PC-9 (cell line): ENCODE results near the gene GALNT10. TPM values are rescaled to one million over a fixed set of nuclear protein-coding genes. Genes with fewer than 3 reads are reported as not detected.

Experiments used
- BruUV-seq: library from RNA; stranded (reverse); fragments of 400-500 nt; replicated peaks from 2 replicates; lab custom pipeline; 2021; lab: Mats Ljungman, UMichigan
- CTCF ChIA-PET: fragments of 300-600 bp; sonication (Branson Sonifier 250); formaldehyde crosslinking; loops from one replicate; lab custom pipeline; 2022; ENCODE audit warnings: antibody characterized with exemption; lab: Charles Lee
- POLR2A ChIA-PET: fragments of 300-600 bp; sonication (Branson Sonifier 250); formaldehyde crosslinking; loops from one replicate; lab custom pipeline; 2022; ENCODE audit warnings: antibody characterized with exemption; ENCODE audit not compliant: unreplicated experiment; lab: Charles Lee
- DNase-seq, 2 experiments: peaks; one replicate each; pipeline versions ENCODE4 v3.0.0 to v3.0.0-alpha.2; 2015 to 2022; ENCODE audit warnings: mixed read lengths in 1 of 2
- H2AFZ ChIP-seq: fragments of 200-600 bp; sonication (generic); 2 replicates; pipeline ENCODE4 v1.8.1; 2017; ENCODE audit warnings: antibody characterized with exemption
- H3F3A ChIP-seq: fragments of 200-600 bp; sonication (generic); 2 replicates; pipeline ENCODE4 v1.8.1; 2017; ENCODE audit warnings: antibody characterized with exemption, mild to moderate bottlenecking, low read depth; ENCODE audit not compliant: insufficient read depth
- H3K27ac ChIP-seq: fragments of 200-600 bp; sonication (generic); 2 replicates; pipeline ENCODE4 v1.6.1; 2016; ENCODE audit warnings: mixed run types
- H3K27me3 ChIP-seq: fragments of 200-600 bp; sonication (generic); 2 replicates; pipeline ENCODE4 v1.6.1; 2016; ENCODE audit warnings: low read depth, mixed run types; ENCODE audit not compliant: insufficient read depth
- H3K36me3 ChIP-seq: fragments of 200-600 bp; sonication (generic); 2 replicates; pipeline ENCODE4 v1.6.1; 2016; ENCODE audit warnings: low read depth, mixed run types
- H3K4me1 ChIP-seq: fragments of 200-600 bp; sonication (generic); replicated peaks from 2 replicates; pipeline ENCODE4 v1.6.1; 2016; ENCODE audit warnings: mixed run types; ENCODE audit not compliant: insufficient read depth
- H3K4me2 ChIP-seq: fragments of 200-600 bp; sonication (generic); 2 replicates; pipeline ENCODE4 v1.6.1; 2017; ENCODE audit warnings: mixed run types
- H3K4me3 ChIP-seq: fragments of 200-600 bp; sonication (generic); 2 replicates; pipeline ENCODE4 v1.6.1; 2016; ENCODE audit warnings: mixed run types
- H3K79me2 ChIP-seq: fragments of 200-600 bp; sonication (generic); 2 replicates; pipeline ENCODE4 v1.6.1; 2017; ENCODE audit warnings: low read depth, mixed run types
- H3K9me2 ChIP-seq: fragments of 200-600 bp; sonication (generic); 2 replicates; pipeline ENCODE4 v1.8.1; 2017; ENCODE audit warnings: mild to moderate bottlenecking; ENCODE audit not compliant: insufficient read depth
- H3K9me3 ChIP-seq: fragments of 200-600 bp; sonication (generic); 2 replicates; pipeline ENCODE4 v1.8.1; 2016; ENCODE audit warnings: low read depth; ENCODE audit not compliant: insufficient read depth
- H4K20me1 ChIP-seq: fragments of 200-600 bp; sonication (generic); 2 replicates; pipeline ENCODE4 v1.8.1; 2017; ENCODE audit not compliant: insufficient read depth
- EZH2 ChIP-seq: fragments of 200-600 bp; sonication (generic); IDR thresholded peaks from 2 replicates; pipeline ENCODE4 v1.8.0; 2017; ENCODE audit warnings: antibody characterized with exemption, low read depth
- intact Hi-C: fragments of 100-400 bp; cut with micrococcal nuclease; formaldehyde crosslinking; loops from one replicate; pipeline ENCODE4 v1.10.0; 2022; ENCODE audit not compliant: unreplicated experiment
- total RNA-seq: library from RNA; stranded (reverse); gene quantifications from 2 replicates; pipeline ENCODE4 v1.2.3, GENCODE V29; 2021
- TF ChIP-seq, protein P1 (sequence below): fragments of 200-600 bp; sonication (generic); conservative IDR thresholded peaks from 2 replicates; pipeline ENCODE4 v1.6.1; 2017; ENCODE audit warnings: mixed run types, antibody characterized with exemption, mild to moderate bottlenecking, moderate library complexity

Gene GALNT10
- total RNA-seq, 1 experiment from 2014 or later = 101 TPM

GRCh38 chr5:154162539-154163151 lies 27.9 kb upstream of the GALNT10 start:
- CTCF ChIA-PET = no interaction called here
- no peak overlapping the region for H2AFZ ChIP-seq

DNA sequence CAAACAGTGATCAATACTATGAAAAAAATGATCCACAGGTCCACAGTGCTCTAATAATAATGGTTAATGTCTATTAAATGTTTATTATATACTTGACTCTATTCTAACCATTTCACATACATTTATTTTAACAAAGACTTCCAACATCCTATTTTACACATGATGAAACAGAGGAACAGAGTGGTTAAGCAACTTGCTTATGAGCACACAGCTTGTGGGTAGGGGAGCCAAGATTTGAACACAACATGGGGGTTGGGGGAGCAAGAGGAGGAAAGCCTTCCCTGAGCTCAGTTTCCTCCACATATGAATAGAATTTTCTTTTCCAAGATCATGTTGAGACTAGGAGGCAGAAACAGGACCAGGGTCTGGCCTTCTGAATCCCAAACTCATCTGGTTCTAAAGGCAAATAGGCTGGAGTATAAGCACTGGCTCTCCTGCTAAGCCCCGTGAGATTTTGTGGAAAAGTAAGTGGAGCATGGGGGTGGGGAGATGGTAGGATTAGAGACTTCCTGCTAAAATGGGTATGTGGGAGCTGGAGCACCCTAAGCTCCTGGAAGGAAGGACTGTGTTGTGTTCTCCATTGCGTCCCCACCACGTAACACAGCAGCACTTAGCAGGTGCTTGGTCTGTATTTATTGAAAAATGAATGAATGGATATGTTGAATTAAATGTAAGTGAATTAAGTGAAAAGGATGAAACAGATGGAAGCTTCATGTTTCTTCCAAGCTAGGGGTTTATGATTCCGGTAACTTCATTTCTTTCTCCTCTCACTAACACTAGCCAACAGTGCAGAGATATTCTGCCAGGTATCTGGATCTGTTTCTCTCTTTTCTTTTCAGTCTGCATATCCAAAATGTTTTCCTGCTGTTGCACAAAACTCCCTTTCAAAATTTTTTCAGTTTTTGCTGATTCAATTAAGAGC lies 26.9 kb upstream of the GALNT10 start:
- no peaks in the 10 kb centered on the region for H3K36me3 ChIP-seq
- CTCF ChIA-PET = no interaction called here
- intact Hi-C loops = loop anchor here (5.0 kb wide), 1 partner anchor 584 kb away; no protein-coding TSS in a partner anchor
- no peak overlapping the region for H2AFZ ChIP-seq
- H3K4me2 ChIP-seq = no peak overlapping the region
- H4K20me1 ChIP-seq = no peaks in the 10 kb centered on the region
- H3K27ac ChIP-seq = no peak overlapping the region
- BruUV-seq = no TSS peak
- no peaks in the 10 kb centered on the region for H3K79me2 ChIP-seq
- H3K4me1 ChIP-seq = no peaks in the 10 kb centered on the region; the same call in 1 of the 2 replicates
- TF ChIP-seq, protein P1, sequence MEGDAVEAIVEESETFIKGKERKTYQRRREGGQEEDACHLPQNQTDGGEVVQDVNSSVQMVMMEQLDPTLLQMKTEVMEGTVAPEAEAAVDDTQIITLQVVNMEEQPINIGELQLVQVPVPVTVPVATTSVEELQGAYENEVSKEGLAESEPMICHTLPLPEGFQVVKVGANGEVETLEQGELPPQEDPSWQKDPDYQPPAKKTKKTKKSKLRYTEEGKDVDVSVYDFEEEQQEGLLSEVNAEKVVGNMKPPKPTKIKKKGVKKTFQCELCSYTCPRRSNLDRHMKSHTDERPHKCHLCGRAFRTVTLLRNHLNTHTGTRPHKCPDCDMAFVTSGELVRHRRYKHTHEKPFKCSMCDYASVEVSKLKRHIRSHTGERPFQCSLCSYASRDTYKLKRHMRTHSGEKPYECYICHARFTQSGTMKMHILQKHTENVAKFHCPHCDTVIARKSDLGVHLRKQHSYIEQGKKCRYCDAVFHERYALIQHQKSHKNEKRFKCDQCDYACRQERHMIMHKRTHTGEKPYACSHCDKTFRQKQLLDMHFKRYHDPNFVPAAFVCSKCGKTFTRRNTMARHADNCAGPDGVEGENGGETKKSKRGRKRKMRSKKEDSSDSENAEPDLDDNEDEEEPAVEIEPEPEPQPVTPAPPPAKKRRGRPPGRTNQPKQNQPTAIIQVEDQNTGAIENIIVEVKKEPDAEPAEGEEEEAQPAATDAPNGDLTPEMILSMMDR = no peak
- no peak for TF ChIP-seq EZH2
- no peak overlapping the region for H3K4me3 ChIP-seq
- H3K27me3 ChIP-seq = no peaks in the 10 kb centered on the region
- no peaks in the 10 kb centered on the region for H3K9me2 ChIP-seq
- H3K9me3 ChIP-seq = no peaks in the 10 kb centered on the region
- H3F3A ChIP-seq = no peaks in the 10 kb centered on the region
- no peak for DNase-seq
- POLR2A ChIA-PET = no interaction called here

More at GRCh38 chr5:154162539-154163151, 27.9 kb upstream of the GALNT10 start:
- Histone ChIP-seq H3K27ac (no peak overlapping the region), H3K36me3 (no peaks in the 10 kb centered on the region), H3K9me2 (no peaks in the 10 kb centered on the region), H4K20me1 (no peaks in the 10 kb centered on the region), H3K4me1 (no peaks in the 10 kb centered on the region; the same call in 1 of the 2 replicates), H3K4me2 (no peak overlapping the region), H3F3A (no peaks in the 10 kb centered on the region), H3K79me2 (no peaks in the 10 kb centered on the region), H3K4me3 (no peak overlapping the region), H3K9me3 (no peaks in the 10 kb centered on the region), H3K27me3 (no peaks in the 10 kb centered on the region; the same call in 1 of the 2 replicates)
- POLR2A ChIA-PET = no interaction called here
- DNase-seq = no peak
- BruUV-seq = no TSS peak
- intact Hi-C loops = loop anchor here (5.0 kb wide), 1 partner anchor 585 kb away; no protein-coding TSS in a partner anchor
- TF ChIP-seq, protein P1 = no peak
- TF ChIP-seq EZH2 = no peak

GRCh38 chr5:154164249-154164581 lies 26.3 kb upstream of the GALNT10 start:
- Histone ChIP-seq H3K4me3 (no peak overlapping the region), H4K20me1 (no peaks in the 10 kb centered on the region), H3F3A (no peaks in the 10 kb centered on the region), H2AFZ (no peak overlapping the region), H3K79me2 (no peaks in the 10 kb centered on the region), H3K27ac (no peak overlapping the region), H3K27me3 (no peaks in the 10 kb centered on the region), H3K9me2 (no peaks in the 10 kb centered on the region), H3K36me3 (no peaks in the 10 kb centered on the region), H3K9me3 (no peaks in the 10 kb centered on the region), H3K4me2 (no peak overlapping the region), H3K4me1 (no peaks in the 10 kb centered on the region; the same call in 1 of the 2 replicates)
- intact Hi-C loops = loop anchor here (5.0 kb wide), 1 partner anchor 583 kb away; no protein-coding TSS in a partner anchor
- no TSS peak for BruUV-seq
- POLR2A ChIA-PET = no interaction called here
- CTCF ChIA-PET = no interaction called here
- TF ChIP-seq EZH2 = no peak
- TF ChIP-seq, protein P1 = no peak
- DNase-seq = no peak
